GM21526 (cell line): ENCODE measurements around the gene CACNA1C.
"Not testable (repeated sequence)": the region's sequence is repeated elsewhere in the genome, so short reads cannot be mapped to it uniquely, and the experiment has no call there.

ENCODE experiments used
- ATAC-seq: cut with Tn5 transposase; IDR thresholded peaks from one replicate; pipeline ENCODE4 v1.9.1; 2021; ENCODE audit warnings: moderate library complexity; ENCODE audit not compliant: unreplicated experiment, low FRiP score

Gene CACNA1C

GRCh38 chr12:2722806-2723205, 670.0 kb downstream of the CACNA1C start:
- ATAC-seq: no peak

DNA sequence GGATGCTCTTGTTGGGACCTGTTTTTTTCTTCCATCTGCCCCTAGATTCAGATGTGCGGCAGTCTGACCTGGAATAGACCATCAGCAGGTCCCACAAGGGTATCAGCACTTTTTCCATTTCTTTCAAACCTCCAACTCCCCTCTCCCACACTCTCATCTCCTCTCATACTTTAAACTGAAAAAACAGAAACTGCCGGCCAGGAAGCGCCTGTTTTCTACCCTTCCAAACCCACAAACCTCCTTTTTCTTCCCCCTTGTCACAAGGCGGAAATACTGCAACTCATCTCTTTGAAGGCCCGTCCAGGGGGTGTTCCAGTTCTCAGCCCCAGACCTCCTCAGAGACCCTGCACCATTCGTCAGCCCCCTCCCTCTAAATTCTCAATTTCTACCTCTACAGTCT, 679.5 kb downstream of the CACNA1C start:
- ATAC-seq: no peak

DNA sequence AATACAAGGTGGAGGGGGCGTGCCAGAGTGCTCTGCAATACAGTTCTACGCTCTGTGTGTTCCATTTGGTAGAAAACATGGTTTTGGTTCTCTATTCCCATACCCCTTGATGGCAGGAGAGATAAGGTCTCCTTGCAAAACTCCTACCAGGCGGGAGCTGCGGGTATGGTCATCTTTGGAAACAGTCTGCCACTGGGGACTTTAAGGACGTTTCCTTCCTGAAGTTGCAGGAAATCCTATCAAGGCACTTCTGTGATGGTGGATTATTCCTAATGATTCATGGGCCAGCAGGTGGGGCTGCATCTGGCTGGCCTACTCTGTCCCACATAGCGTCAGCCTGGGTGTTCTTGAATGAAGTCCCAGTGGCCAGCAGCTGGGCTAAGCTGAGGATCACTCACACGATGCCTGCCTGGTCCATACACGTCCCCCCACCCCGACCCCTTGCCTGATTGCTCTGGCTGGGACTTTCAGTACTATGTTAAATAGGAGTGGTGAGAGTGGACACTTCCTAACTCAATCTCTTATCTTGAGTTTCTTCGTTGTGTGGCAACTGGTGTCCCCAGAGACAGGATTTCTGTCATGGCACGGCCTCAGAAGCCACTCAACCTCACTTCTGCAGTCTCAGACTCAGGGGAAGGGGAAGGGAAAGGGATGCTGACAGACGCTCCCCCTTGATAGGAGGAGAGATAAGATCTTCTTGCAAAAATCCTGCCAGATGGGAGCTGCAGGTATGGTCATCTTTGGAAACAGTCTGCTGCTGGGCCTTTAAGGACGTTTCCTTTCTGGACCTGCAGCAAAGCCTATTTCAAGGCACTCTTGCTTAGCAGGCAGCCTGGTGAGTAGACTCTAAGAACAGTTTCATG, 680.9 kb downstream of the CACNA1C start:
- no peak for ATAC-seq

DNA sequence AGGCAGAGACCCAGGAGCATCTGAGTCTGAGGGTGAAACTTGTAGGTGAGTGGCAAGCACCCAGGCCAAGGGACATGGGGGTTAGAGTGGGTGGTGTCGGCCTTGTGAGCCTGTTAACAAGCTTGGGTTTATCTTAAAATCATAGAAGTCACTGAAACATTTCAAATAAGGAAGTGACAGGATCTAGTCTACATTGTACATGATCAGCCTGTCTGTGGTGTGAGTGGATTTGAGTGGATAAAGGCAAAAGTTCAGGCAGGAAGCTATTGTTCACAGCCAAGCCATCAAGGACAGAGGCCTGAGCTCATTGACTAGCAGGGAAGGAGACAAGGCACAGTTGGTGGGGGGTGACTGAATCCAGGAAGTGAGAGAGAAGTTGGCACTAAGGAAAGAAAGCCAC, 682.6 kb downstream of the CACNA1C start:
- ATAC-seq: no peak

- no peak for ATAC-seq
Measured at GRCh38 chr12:2737656-2738241, 685.0 kb downstream of the CACNA1C start.

DNA sequence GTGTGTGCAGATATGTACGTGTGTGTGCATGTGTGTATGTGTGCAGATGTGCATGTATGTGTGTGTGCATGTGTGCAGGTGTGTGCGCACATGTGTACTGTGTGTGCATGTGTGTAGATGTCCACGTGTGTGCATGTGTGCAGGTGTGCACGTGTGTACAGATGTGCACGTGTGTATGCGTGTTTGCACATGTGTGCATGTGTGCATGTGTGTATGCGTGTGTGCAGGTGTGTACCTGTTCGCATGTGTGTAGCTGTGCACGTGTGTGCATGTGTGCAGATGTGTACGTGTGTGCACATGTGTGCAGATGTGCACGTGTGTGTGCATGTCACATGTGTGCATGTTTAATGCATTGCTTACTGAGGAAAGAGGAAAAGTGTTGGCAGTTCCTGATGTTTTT, 686.3 kb downstream of the CACNA1C start:
- no peak for ATAC-seq

- no peak for ATAC-seq
Measured at GRCh38 chr12:2739832-2740641, 687.2 kb downstream of the CACNA1C start.

DNA sequence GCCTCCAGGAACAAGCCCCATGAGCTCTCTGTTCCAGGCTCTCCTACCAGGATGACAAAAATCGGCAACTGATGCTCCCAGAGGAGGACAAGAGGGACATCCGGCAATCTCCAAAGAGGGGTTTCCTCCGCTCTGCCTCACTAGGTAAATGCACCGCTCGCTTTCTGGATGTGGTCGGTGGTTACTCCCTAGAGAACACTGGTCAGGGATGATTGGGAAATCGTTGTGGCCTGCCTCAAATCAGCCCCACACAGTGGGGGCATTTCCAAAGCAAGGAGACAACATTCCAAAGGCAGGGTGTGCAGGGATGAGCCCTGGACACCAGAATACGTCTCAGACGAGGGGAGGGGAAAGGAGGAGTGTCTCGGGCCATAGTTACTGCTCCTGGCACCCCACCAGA, 689.2 kb downstream of the CACNA1C start:
- not testable (repeated sequence) for ATAC-seq

GRCh38 chr12:2743478-2743877, 690.7 kb downstream of the CACNA1C start:
- no peak for ATAC-seq

DNA sequence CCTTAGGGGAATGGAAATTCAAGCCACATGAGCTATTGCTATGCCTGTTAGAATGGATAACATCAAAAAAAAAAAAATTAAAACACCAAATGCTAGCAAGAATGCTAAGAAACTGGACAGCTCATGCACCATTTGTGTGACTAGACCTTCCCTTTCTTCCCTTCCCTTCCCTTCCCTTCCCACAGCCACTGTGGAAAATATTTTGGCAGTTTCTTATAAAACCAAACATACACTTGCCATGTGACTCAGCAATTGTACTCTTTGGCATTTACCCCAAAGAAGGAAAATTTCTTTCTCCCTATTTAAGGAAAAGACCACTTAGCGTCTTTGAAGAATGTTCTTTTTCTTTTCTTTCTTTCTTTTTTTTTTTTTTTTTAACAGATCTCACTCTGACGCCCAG, 692.9 kb downstream of the CACNA1C start:
- ATAC-seq: no peak
